Endodermal cell (in vitro differentiated cells): ENCODE results near the gene ID1. TPM values are rescaled to one million over a fixed set of nuclear protein-coding genes. Genes with fewer than 3 reads are reported as not detected.

Experiments
- DNase-seq: peaks from one replicate; pipeline ENCODE4 v3.0.0-alpha.2; 2017
- H3K27ac ChIP-seq: 2 replicates; pipeline ENCODE4 v1.5.1; 2013; ENCODE audit warnings: mild to moderate bottlenecking, low read depth, low read length, moderate library complexity
- H3K27me3 ChIP-seq: 2 replicates; pipeline ENCODE4 v1.6.1; 2013; ENCODE audit warnings: mild to moderate bottlenecking, low read length, moderate library complexity; ENCODE audit not compliant: insufficient read depth, control insufficient read depth, poor library complexity, severe bottlenecking
- H3K36me3 ChIP-seq: 2 replicates; pipeline ENCODE4 v1.7.0; 2013; ENCODE audit warnings: mild to moderate bottlenecking, low read length, moderate library complexity; ENCODE audit not compliant: control insufficient read depth, insufficient read depth
- H3K4me1 ChIP-seq: one replicate; pipeline ENCODE4 v1.7.0; 2013; ENCODE audit warnings: low read length; ENCODE audit not compliant: control insufficient read depth, insufficient read depth
- H3K4me3 ChIP-seq: 2 replicates; pipeline ENCODE4 v1.5.1; 2013; ENCODE audit warnings: mild to moderate bottlenecking, low read length, moderate library complexity
- H3K9ac ChIP-seq: 2 replicates; pipeline ENCODE4 v1.6.1; 2013; ENCODE audit warnings: mild to moderate bottlenecking, low read length, moderate library complexity; ENCODE audit not compliant: poor library complexity, severe bottlenecking; ENCODE audit errors: extremely low read depth
- H3K9me3 ChIP-seq: 2 replicates; pipeline ENCODE4 v1.6.1; 2013; ENCODE audit warnings: mild to moderate bottlenecking, low read length, moderate library complexity; ENCODE audit not compliant: control insufficient read depth
- H3K27ac Mint-ChIP-seq: 2 replicates; pipeline ENCODE4 v1.8.0; 2020; ENCODE audit warnings: mixed read lengths
- H3K27me3 Mint-ChIP-seq: 2 replicates; pipeline ENCODE4 v1.8.0; 2021; ENCODE audit warnings: mild to moderate bottlenecking, mixed read lengths; ENCODE audit not compliant: insufficient read depth
- H3K36me3 Mint-ChIP-seq: 2 replicates; pipeline ENCODE4 v1.8.0; 2020; ENCODE audit warnings: low read depth, mixed read lengths
- H3K4me1 Mint-ChIP-seq: 2 replicates; pipeline ENCODE4 v1.8.0; 2020; ENCODE audit warnings: mixed read lengths
- H3K4me3 Mint-ChIP-seq: 2 replicates; pipeline ENCODE4 v1.8.0; 2020; ENCODE audit warnings: mild to moderate bottlenecking, moderate library complexity, mixed read lengths
- H3K9me3 Mint-ChIP-seq: 2 replicates; pipeline ENCODE4 v1.8.0; 2020; ENCODE audit warnings: mild to moderate bottlenecking, mixed read lengths
- CTCF ChIP-seq: fragments of 200-600 bp; sonication (generic); conservative IDR thresholded peaks from 2 replicates; pipeline ENCODE4 v1.5.0; 2021; ENCODE audit warnings: antibody characterized with exemption, mild to moderate bottlenecking
- WGBS, 2 experiments: methylation state at CpG; one replicate each; pipeline versions ENCODE4 v1.1.5 to v1.1.7; 2013; ENCODE audit warnings: missing lambda C conversion rate in 2 of 2, mixed read lengths in 1 of 2; ENCODE audit not compliant: insufficient coverage in 1 of 2, insufficient read length in 1 of 2; 5-methylcytosine and 5-hydroxymethylcytosine counted together
- total RNA-seq, 2 donors: library from RNA; stranded (reverse); fragmentation: NEBNext Ultra II Directional in 1 of 2; extraction: Animal tissue kit (Norgen Biotek cat#: 25700) in 1 of 2; gene quantifications; 2 replicates in 1 of 2; 3 replicates in 1 of 2; pipeline ENCODE4 v1.2.1, GENCODE V29; 2021

Gene ID1
- total RNA-seq, 2 donors from 2014 or later, result 380 to 447 TPM

GRCh38 chr20:31570735-31571617, 34.1 kb upstream of the ID1 start:
- peaks cover 54% of the 10 kb centered on the region for H3K4me1 Mint-ChIP-seq
- no peaks in the 10 kb centered on the region for H3K9me3 Mint-ChIP-seq
- DNase-seq, result no peak
- H3K27ac Mint-ChIP-seq, result peak overlapping the region; percentile 99
- H3K9me3 ChIP-seq, result no peaks in the 10 kb centered on the region
- no peak overlapping the region for H3K27ac ChIP-seq
- no peaks in the 10 kb centered on the region for H3K27me3 ChIP-seq
- peaks cover 9% of the 10 kb centered on the region for H3K4me1 ChIP-seq
- H3K4me3 ChIP-seq, result no peak overlapping the region
- H3K9ac ChIP-seq, result no peak overlapping the region
- peak overlapping the region; percentile 75 for H3K4me3 Mint-ChIP-seq
- TF ChIP-seq CTCF, result no peak
- peaks cover 6% of the 10 kb centered on the region for H3K36me3 Mint-ChIP-seq
- H3K27me3 Mint-ChIP-seq, result no peaks in the 10 kb centered on the region
- peaks cover 22% of the 10 kb centered on the region for H3K36me3 ChIP-seq
- WGBS, 2 experiments, result 96% methylated on average over 18 to 25 of the region's 25 CpGs

- Mint-ChIP-seq H3K27ac (peak overlapping the region; percentile 99), H3K9me3 (no peaks in the 10 kb centered on the region), H3K4me1 (peaks cover 58% of the 10 kb centered on the region), H3K36me3 (peaks cover 6% of the 10 kb centered on the region), H3K27me3 (no peaks in the 10 kb centered on the region), H3K4me3 (peak overlapping the region; percentile 75)
- H3K27me3 ChIP-seq, result no peaks in the 10 kb centered on the region
- DNase-seq, result no peak
- H3K9me3 ChIP-seq, result no peaks in the 10 kb centered on the region
- H3K36me3 ChIP-seq, result peaks cover 18% of the 10 kb centered on the region
- peak overlapping the region; percentile 79 for H3K4me3 ChIP-seq
- H3K27ac ChIP-seq, result peak overlapping the region; percentile 95
- no peak for TF ChIP-seq CTCF
- 44 to 56% methylated on average over 12 to 17 of the region's 17 CpGs for WGBS, 2 experiments
- no peaks in the 10 kb centered on the region for H3K4me1 ChIP-seq
- H3K9ac ChIP-seq, result peak overlapping the region; percentile 69
Measured at GRCh38 chr20:31572042-31572700, 32.9 kb upstream of the ID1 start.

GRCh38 chr20:31572701-31573554, 32.2 kb upstream of the ID1 start:
- WGBS, 2 experiments, result 3 to 9% methylated on average over 16 to 63 of the region's 63 CpGs
- peaks cover 61% of the 10 kb centered on the region for H3K4me1 Mint-ChIP-seq
- TF ChIP-seq CTCF, result no peak
- DNase-seq, result peak; percentile 99
- Histone ChIP-seq H3K9me3 (no peaks in the 10 kb centered on the region), H3K27me3 (no peaks in the 10 kb centered on the region), H3K4me3 (peak overlapping the region; percentile 79), H3K4me1 (no peaks in the 10 kb centered on the region), H3K9ac (peak overlapping the region; percentile 69), H3K36me3 (peaks cover 18% of the 10 kb centered on the region), H3K27ac (peak overlapping the region; percentile 95)
- H3K27ac Mint-ChIP-seq, result peak overlapping the region; percentile 99
- H3K27me3 Mint-ChIP-seq, result no peaks in the 10 kb centered on the region
- peaks cover 10% of the 10 kb centered on the region for H3K36me3 Mint-ChIP-seq
- peak overlapping the region; percentile 75 for H3K4me3 Mint-ChIP-seq
- H3K9me3 Mint-ChIP-seq, result peaks cover 1% of the 10 kb centered on the region
